Omental fat pad (tissue), 4 donors: ENCODE data around the gene SCN1A. TPM values are rescaled to one million over a fixed set of nuclear protein-coding genes. Genes with fewer than 3 reads are reported as not detected.
"Not testable (repeated sequence)": the region's sequence is repeated elsewhere in the genome, so short reads cannot be mapped to it uniquely, and the experiment has no call there.

ENCODE experiments used
- ATAC-seq: fragments of 150-250 bp; one replicate; pipeline ENCODE4 v1.9.1; 2016; ENCODE audit warnings: mild to moderate bottlenecking, moderate library complexity; ENCODE audit not compliant: low FRiP score
- DNase-seq: peaks from one replicate; pipeline ENCODE4 v3.0.0-alpha.2; 2019; ENCODE audit warnings: low spot score
- CTCF ChIP-seq, 3 donors: fragments of 450-650 bp; IDR thresholded peaks; one replicate each; pipeline ENCODE4 v1.5.1; 2016 to 2017; ENCODE audit warnings: antibody characterized with exemption in 3 of 3, mild to moderate bottlenecking in 3 of 3, moderate library complexity in 2 of 3
- total RNA-seq, 4 donors: library from RNA; depleted of rRNA; stranded (reverse); fragments of >200 nt; gene quantifications; one replicate each; pipeline ENCODE4 v1.1.0, GENCODE V29; 2016

Gene SCN1A
- total RNA-seq, 4 donors from 2014 or later, result 0.09 TPM; not detected in 3

- ATAC-seq, result no peak
- TF ChIP-seq CTCF (IDR thresholded peaks at IDR 0.05), result no peak
Measured at GRCh38 chr2:166147883-166148282, 20.1 kb upstream of the SCN1A start.

GRCh38 chr2:166144071-166144470 lies 16.3 kb upstream of the SCN1A start:
- ATAC-seq (no peak), DNase-seq (no peak)
- TF ChIP-seq CTCF (IDR thresholded peaks at IDR 0.05), result no peak

More at GRCh38 chr2:166147883-166148282, 20.1 kb upstream of the SCN1A start:
- DNase-seq, result no peak

- DNase-seq (no peak), ATAC-seq (no peak)
- TF ChIP-seq CTCF (IDR thresholded peaks at IDR 0.05), result no peak
Measured at GRCh38 chr2:166140932-166141331, 13.1 kb upstream of the SCN1A start.

GRCh38 chr2:166140475-166140874 lies 12.7 kb upstream of the SCN1A start:
- no peak for DNase-seq
- TF ChIP-seq CTCF (IDR thresholded peaks at IDR 0.05), result no peak
- ATAC-seq, result no peak

GRCh38 chr2:166139479-166139878 lies 11.7 kb upstream of the SCN1A start:
- not testable (repeated sequence) for ATAC-seq, DNase-seq

GRCh38 chr2:166138667-166139066 lies 10.8 kb upstream of the SCN1A start:
- ATAC-seq (no peak), DNase-seq (no peak)
- TF ChIP-seq CTCF (IDR thresholded peaks at IDR 0.05), result no peak

- DNase-seq, result no peak
- no peak for TF ChIP-seq CTCF (IDR thresholded peaks at IDR 0.05)
- no peak for ATAC-seq
Measured at GRCh38 chr2:166138144-166138543, 10.3 kb upstream of the SCN1A start.

- ATAC-seq (no peak), DNase-seq (no peak)
- no peak for TF ChIP-seq CTCF (IDR thresholded peaks at IDR 0.05)
Measured at GRCh38 chr2:166137331-166137730, 9.5 kb upstream of the SCN1A start.
